Left lung (tissue), 10 donors: ENCODE measurements around the gene SFSWAP. TPM values are rescaled to one million over a fixed set of nuclear protein-coding genes. Genes with fewer than 3 reads are reported as not detected.

Experiments
- ATAC-seq: fragments of 200-7000 bp; cut with Tn5 transposase; one replicate; pipeline ENCODE4 v1.9.1; 2020; ENCODE audit warnings: moderate library complexity
- DNase-seq, 4 donors: peaks; one replicate each; pipeline ENCODE4 v3.0.0-alpha.2; 2013 to 2020
- H3K27ac ChIP-seq, 2 donors: fragments of 200-600 bp; sonication (generic) in 1 of 2; one replicate each; pipeline versions ENCODE4 v1.5.0 to v1.8.0; 2020 to 2021
- H3K27me3 ChIP-seq, 2 donors: fragments of 200-600 bp; sonication (generic) in 1 of 2; one replicate each; pipeline versions ENCODE4 v1.5.0 to v1.8.0; 2020 to 2021
- H3K36me3 ChIP-seq, 2 donors: fragments of 200-600 bp; sonication (generic) in 1 of 2; one replicate each; pipeline versions ENCODE4 v1.5.0 to v1.8.0; 2020 to 2021
- H3K4me1 ChIP-seq, 2 donors: fragments of 200-600 bp; one replicate each; pipeline ENCODE4 v1.8.0; 2021
- H3K4me3 ChIP-seq, 2 donors: fragments of 200-600 bp; sonication (generic) in 1 of 2; one replicate each; pipeline versions ENCODE4 v1.5.0 to v1.8.0; 2020 to 2021; ENCODE audit warnings: mild to moderate bottlenecking in 1 of 2
- H3K9me3 ChIP-seq, 2 donors: fragments of 200-600 bp; sonication (generic) in 1 of 2; one replicate each; pipeline versions ENCODE4 v1.5.0 to v1.8.0; 2020 to 2021
- intact Hi-C, 2 donors: fragments of 100-400 bp; cut with DNase I; formaldehyde crosslinking; loops; one replicate each; pipeline versions ENCODE4 v1.11.2 to v1.14.2; 2022
- polyA plus RNA-seq, 6 donors: library from polyadenylated mRNA; unstranded; fragments of 120-200 nt; gene quantifications; one replicate each; pipeline ENCODE4 v1.2.1, GENCODE V29; 2013; ENCODE audit not compliant: insufficient read length in 6 of 6
- total RNA-seq, 2 donors: library from RNA; stranded (reverse); fragmentation: NEBNext Ultra II Directional; extraction: Animal tissue kit (Norgen Biotek cat#: 25700); gene quantifications; one replicate each; pipeline ENCODE4 v1.2.1, GENCODE V29; 2021
- TF ChIP-seq, protein P1 (sequence below), 2 donors: fragments of 200-600 bp; sonication (generic) in 1 of 2; IDR thresholded peaks; one replicate each; pipeline versions ENCODE4 v1.5.0 to v1.8.0; 2021; ENCODE audit warnings: antibody characterized with exemption in 2 of 2
- donor health status: DM: no; HTN: yes; CAD: no.
- donor health status: DM: no; HTN: no; CAD: no.

SFSWAP gene
- total and polyA plus RNA-seq, 8 donors: 26.0 to 68.8 (median 50.8) TPM

DNA sequence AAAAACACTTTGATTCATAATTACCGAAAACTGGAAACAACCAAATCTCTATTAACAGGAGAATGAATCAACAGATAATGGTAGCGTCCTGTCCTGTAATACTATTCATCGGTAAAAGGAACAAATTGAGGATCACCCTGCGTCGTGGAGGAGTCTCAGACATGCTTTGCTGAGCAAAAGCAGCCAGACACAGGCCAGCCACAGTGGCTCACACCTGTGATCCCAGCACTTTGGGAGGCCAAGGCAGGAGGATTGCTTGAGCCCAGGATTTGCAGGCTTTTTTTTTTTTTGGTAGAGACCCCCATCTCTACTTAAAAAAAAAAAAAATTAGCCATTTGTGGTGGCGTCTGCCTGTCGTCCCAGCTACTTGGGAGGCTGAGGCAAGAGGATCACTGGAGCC, 83.2 kb downstream of the SFSWAP start:
- H3K9me3 ChIP-seq: no peaks in the 10 kb centered on the region
- intact Hi-C loops: no loop called here
- TF ChIP-seq, protein P1, sequence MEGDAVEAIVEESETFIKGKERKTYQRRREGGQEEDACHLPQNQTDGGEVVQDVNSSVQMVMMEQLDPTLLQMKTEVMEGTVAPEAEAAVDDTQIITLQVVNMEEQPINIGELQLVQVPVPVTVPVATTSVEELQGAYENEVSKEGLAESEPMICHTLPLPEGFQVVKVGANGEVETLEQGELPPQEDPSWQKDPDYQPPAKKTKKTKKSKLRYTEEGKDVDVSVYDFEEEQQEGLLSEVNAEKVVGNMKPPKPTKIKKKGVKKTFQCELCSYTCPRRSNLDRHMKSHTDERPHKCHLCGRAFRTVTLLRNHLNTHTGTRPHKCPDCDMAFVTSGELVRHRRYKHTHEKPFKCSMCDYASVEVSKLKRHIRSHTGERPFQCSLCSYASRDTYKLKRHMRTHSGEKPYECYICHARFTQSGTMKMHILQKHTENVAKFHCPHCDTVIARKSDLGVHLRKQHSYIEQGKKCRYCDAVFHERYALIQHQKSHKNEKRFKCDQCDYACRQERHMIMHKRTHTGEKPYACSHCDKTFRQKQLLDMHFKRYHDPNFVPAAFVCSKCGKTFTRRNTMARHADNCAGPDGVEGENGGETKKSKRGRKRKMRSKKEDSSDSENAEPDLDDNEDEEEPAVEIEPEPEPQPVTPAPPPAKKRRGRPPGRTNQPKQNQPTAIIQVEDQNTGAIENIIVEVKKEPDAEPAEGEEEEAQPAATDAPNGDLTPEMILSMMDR (IDR thresholded peaks at IDR 0.05): no peak
- no peaks in the 10 kb centered on the region for H3K27me3 ChIP-seq
- ATAC-seq: no peak
- H3K4me3 ChIP-seq: no peak overlapping the region
- DNase-seq: no peak
- H3K4me1 ChIP-seq: peaks cover 0 to 11% of the 10 kb centered on the region in 2 donors
- H3K36me3 ChIP-seq: peaks cover 0 to 83% of the 10 kb centered on the region in 2 donors
- H3K27ac ChIP-seq: no peak overlapping the region

- Histone ChIP-seq H3K27ac (no peak overlapping the region), H3K36me3 (peaks cover 0 to 83% of the 10 kb centered on the region in 2 donors), H3K4me3 (no peak overlapping the region), H3K27me3 (no peaks in the 10 kb centered on the region), H3K4me1 (peaks cover 0 to 11% of the 10 kb centered on the region in 2 donors), H3K9me3 (no peaks in the 10 kb centered on the region)
- no peak for ATAC-seq
- intact Hi-C loops: no loop called here
- TF ChIP-seq, protein P1 (IDR thresholded peaks at IDR 0.05): no peak
- no peak for DNase-seq
These were observed 83.7 kb downstream of the SFSWAP start for GRCh38 chr12:131794573-131794972.

- Histone ChIP-seq H3K4me3 (no peak overlapping the region), H3K4me1 (peaks cover 0 to 11% of the 10 kb centered on the region in 2 donors), H3K9me3 (no peaks in the 10 kb centered on the region), H3K36me3 (peaks cover 0 to 83% of the 10 kb centered on the region in 2 donors), H3K27ac (no peak overlapping the region), H3K27me3 (no peaks in the 10 kb centered on the region)
- intact Hi-C loops: no loop called here
- DNase-seq (no peak), ATAC-seq (no peak)
- TF ChIP-seq, protein P1 (IDR thresholded peaks at IDR 0.05): no peak
These were observed 84.2 kb downstream of the SFSWAP start for GRCh38 chr12:131795064-131795463.

- peak; percentile 95 for ATAC-seq
- no peaks in the 10 kb centered on the region for H3K27me3 ChIP-seq
- TF ChIP-seq, protein P1 (IDR thresholded peaks at IDR 0.05): no peak
- peaks cover 0 to 11% of the 10 kb centered on the region in 2 donors for H3K4me1 ChIP-seq
- intact Hi-C loops: no loop called here
- H3K36me3 ChIP-seq: peaks cover 0 to 83% of the 10 kb centered on the region in 2 donors
- no peaks in the 10 kb centered on the region for H3K9me3 ChIP-seq
- H3K27ac ChIP-seq: no peak overlapping the region
- no peak overlapping the region for H3K4me3 ChIP-seq
- peak in 3 of 4 donors; percentile 27 to 74 (median 72) for DNase-seq
These were observed 85.0 kb downstream of the SFSWAP start for GRCh38 chr12:131795690-131796410.

- no peak overlapping the region for H3K4me3 ChIP-seq
- H3K4me1 ChIP-seq: peaks cover 0 to 11% of the 10 kb centered on the region in 2 donors
- intact Hi-C loops: no loop called here
- TF ChIP-seq, protein P1 (IDR thresholded peaks at IDR 0.05): no peak
- ATAC-seq (no peak), DNase-seq (no peak)
- H3K27me3 ChIP-seq: no peaks in the 10 kb centered on the region
- peaks cover 0 to 82% of the 10 kb centered on the region in 2 donors for H3K36me3 ChIP-seq
- H3K9me3 ChIP-seq: no peaks in the 10 kb centered on the region
- H3K27ac ChIP-seq: peak overlapping the region in 1 of 2 donors; percentile 19
These were observed 85.5 kb downstream of the SFSWAP start for GRCh38 chr12:131796411-131796736.
